ENCODE data around the gene EXOC4. TPM values are rescaled to one million over a fixed set of nuclear protein-coding genes. Genes with fewer than 3 reads are reported as not detected.

The EXOC4 gene
- total RNA-seq, 1 experiment from 2014 or later, result 75.8 TPM

DNA sequence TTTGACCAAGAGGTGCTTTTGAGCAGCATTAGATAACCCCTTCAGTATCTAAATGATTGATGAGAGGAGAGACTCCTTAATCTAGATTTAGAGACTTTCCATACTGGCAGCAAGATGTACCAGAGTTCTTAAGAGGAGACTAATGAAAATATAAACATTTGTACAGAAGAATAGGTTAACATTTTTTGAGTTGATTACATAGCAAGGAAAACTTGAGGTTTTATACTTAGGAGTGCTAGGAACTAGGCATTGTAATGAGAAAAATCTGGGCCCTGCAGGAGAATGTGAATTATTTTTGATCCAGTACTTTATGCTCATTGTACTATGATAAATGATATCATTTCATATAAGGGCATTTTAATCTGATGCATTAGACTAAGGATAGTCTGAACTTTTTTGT, 261.7 kb downstream of the EXOC4 start:
- H3T11ph ChIP-seq (ENCODE audit: low read length), result no peak overlapping the region
- no peak overlapping the region for H2AK5ac ChIP-seq (ENCODE audit: insufficient read length, low read length)
- no peak overlapping the region for H4K91ac ChIP-seq (ENCODE audit: insufficient read length, low read depth, low read length)
- no peaks in the 10 kb centered on the region for H3K79me1 ChIP-seq (ENCODE audit: insufficient read depth, low read depth, low read length, poor library complexity, severe bottlenecking)
- H2AFZ ChIP-seq (ENCODE audit: low read length), result no peak overlapping the region
- no peaks in the 10 kb centered on the region for H3K4me1 ChIP-seq (ENCODE audit: insufficient read depth, low read length)
- H3K9me3 Mint-ChIP-seq, result peaks cover 0 to 7% of the 10 kb centered on the region in 2 experiments; a peak in 3 of 5 replicates
- TF ChIP-seq, protein P1, sequence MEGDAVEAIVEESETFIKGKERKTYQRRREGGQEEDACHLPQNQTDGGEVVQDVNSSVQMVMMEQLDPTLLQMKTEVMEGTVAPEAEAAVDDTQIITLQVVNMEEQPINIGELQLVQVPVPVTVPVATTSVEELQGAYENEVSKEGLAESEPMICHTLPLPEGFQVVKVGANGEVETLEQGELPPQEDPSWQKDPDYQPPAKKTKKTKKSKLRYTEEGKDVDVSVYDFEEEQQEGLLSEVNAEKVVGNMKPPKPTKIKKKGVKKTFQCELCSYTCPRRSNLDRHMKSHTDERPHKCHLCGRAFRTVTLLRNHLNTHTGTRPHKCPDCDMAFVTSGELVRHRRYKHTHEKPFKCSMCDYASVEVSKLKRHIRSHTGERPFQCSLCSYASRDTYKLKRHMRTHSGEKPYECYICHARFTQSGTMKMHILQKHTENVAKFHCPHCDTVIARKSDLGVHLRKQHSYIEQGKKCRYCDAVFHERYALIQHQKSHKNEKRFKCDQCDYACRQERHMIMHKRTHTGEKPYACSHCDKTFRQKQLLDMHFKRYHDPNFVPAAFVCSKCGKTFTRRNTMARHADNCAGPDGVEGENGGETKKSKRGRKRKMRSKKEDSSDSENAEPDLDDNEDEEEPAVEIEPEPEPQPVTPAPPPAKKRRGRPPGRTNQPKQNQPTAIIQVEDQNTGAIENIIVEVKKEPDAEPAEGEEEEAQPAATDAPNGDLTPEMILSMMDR (conservative IDR thresholded peaks at IDR 0.05), result no peak
- no peak overlapping the region for H3K23ac ChIP-seq (ENCODE audit: insufficient read length, low read depth, low read length)
- peaks cover 9 to 14% of the 10 kb centered on the region in 2 experiments for H3K4me1 Mint-ChIP-seq
- H3K36me3 Mint-ChIP-seq (ENCODE audit: insufficient read depth in 1 of 3, low read depth in 3 of 3), result peaks cover 2 to 12% (median 12%) of the 10 kb centered on the region in 3 experiments; a peak in 5 of 7 replicates
- H3K4me2 ChIP-seq (ENCODE audit: insufficient read depth, insufficient read length, low read length), result no peak overlapping the region
- no peak overlapping the region for H2BK20ac ChIP-seq (ENCODE audit: low read depth, low read length, poor library complexity, severe bottlenecking)
- no peaks in the 10 kb centered on the region for H3K23me2 ChIP-seq (ENCODE audit: insufficient read length, low read depth, low read length, poor library complexity, severe bottlenecking)
- no peak for DNase-seq
- H2BK15ac ChIP-seq (ENCODE audit: low read depth, low read length), result no peak overlapping the region
- H3K4ac ChIP-seq (ENCODE audit: low read depth, low read length), result no peak overlapping the region
- H3K27me3 ChIP-seq (ENCODE audit: insufficient read depth, low read length), result no peaks in the 10 kb centered on the region
- H3K27ac ChIP-seq (ENCODE audit: insufficient read length, low read depth, low read length), result no peak overlapping the region
- H3K14ac ChIP-seq (ENCODE audit: insufficient read depth, low read length), result no peak overlapping the region
- no peaks in the 10 kb centered on the region for H3K27me3 Mint-ChIP-seq (ENCODE audit: low read depth)
- H2BK120ac ChIP-seq (ENCODE audit: low read depth, low read length, poor library complexity, severe bottlenecking), result no peak overlapping the region
- H4K5ac ChIP-seq (ENCODE audit: insufficient read length, low read depth, low read length), result no peak overlapping the region
- H3K9me3 ChIP-seq (ENCODE audit: control insufficient read depth, low read depth, low read length), result no peaks in the 10 kb centered on the region
- no peak overlapping the region for H3K9ac ChIP-seq (ENCODE audit: extremely low read depth, insufficient read length, low read length)
- H2BK5ac ChIP-seq (ENCODE audit: insufficient read length, low read length), result no peak overlapping the region
- H3K18ac ChIP-seq (ENCODE audit: insufficient read length, low read depth, low read length), result no peak overlapping the region
- no peak overlapping the region for H2BK12ac ChIP-seq (ENCODE audit: insufficient read length, low read depth, low read length)
- no peaks in the 10 kb centered on the region for H3K79me2 ChIP-seq (ENCODE audit: insufficient read depth, low read length)
- no peaks in the 10 kb centered on the region for H4K20me1 ChIP-seq (ENCODE audit: control insufficient read depth, insufficient read depth, insufficient read length)
- H4K8ac ChIP-seq (replicated peaks; ENCODE audit: insufficient read length, low read depth, low read length), result no peak overlapping the region
- no peak overlapping the region for H3K4me3 Mint-ChIP-seq
- H3K27ac Mint-ChIP-seq, result peak overlapping the region in 1 of 3 experiments; percentile 70; a peak in 2 of 7 replicates
- H3K56ac ChIP-seq (ENCODE audit: insufficient read length, low read depth, low read length), result no peak overlapping the region
